HEK293 (cell line): ENCODE data around the gene MED13L.

Experiments used
- MZF1 ChIP-seq: fragments of 450-650 bp; formaldehyde crosslinking; IDR thresholded peaks from 2 replicates; pipeline ENCODE4 v1.5.1; 2017; ENCODE audit warnings: missing biosample characterization, missing genetic modification characterization, borderline replicate concordance
- SETDB1 ChIP-seq: IDR thresholded peaks from one replicate; pipeline ENCODE4 v1.6.1; 2017; ENCODE audit warnings: mild to moderate bottlenecking, low read length, moderate library complexity, mixed read lengths; ENCODE audit not compliant: insufficient read length
- ZBTB8A ChIP-seq: fragments of 450-650 bp; formaldehyde crosslinking; IDR thresholded peaks from 2 replicates; pipeline ENCODE4 v1.5.1; 2016; ENCODE audit warnings: missing biosample characterization, missing genetic modification characterization
- ZNF155 ChIP-seq: fragments of 450-650 bp; formaldehyde crosslinking; IDR thresholded peaks from 2 replicates; pipeline ENCODE4 v1.5.1; 2016; ENCODE audit warnings: missing biosample characterization, missing genetic modification characterization
- ZNF292 ChIP-seq: fragments of 450-650 bp; formaldehyde crosslinking; IDR thresholded peaks from 2 replicates; pipeline ENCODE4 v1.5.1; 2016; ENCODE audit warnings: low read depth, missing biosample characterization, missing genetic modification characterization, borderline replicate concordance
- ZNF707 ChIP-seq: fragments of 450-650 bp; formaldehyde crosslinking; IDR thresholded peaks from 2 replicates; pipeline ENCODE4 v1.5.1; 2016; ENCODE audit warnings: missing biosample characterization, missing genetic modification characterization
- TF ChIP-seq, protein P1 (sequence below): fragments of 450-650 bp; formaldehyde crosslinking; IDR thresholded peaks from 2 replicates; pipeline ENCODE4 v1.5.1; 2016; ENCODE audit warnings: missing biosample characterization, missing genetic modification characterization

DNA sequence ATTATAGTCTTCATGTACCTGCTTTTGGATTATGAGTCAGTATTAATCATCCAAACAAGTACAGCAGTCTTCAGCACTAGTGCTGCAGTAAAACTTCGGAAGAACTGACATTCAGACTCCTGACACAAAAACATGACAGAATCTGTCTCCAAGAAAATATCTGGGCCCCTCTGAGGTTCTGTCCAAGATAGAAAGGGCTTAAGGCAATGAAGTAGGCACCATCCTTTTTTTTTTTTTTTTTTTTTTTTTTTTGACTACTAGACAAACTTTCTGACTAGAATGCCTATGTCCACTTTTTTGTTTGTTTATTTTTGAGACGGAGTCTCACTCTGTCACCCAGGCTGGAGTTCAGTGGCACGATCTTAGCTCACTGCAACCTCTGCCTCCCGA is 112.5 kb downstream of the MED13L start:
- TF ChIP-seq ZBTB8A (tag by site-specific recombination) (no peak), ZNF155 (tag by site-specific recombination) (no peak), ZNF707 (no peak), SETDB1 (no peak), ZNF292 (no peak), MZF1 (tag by site-specific recombination) (no peak)
- TF ChIP-seq, protein P1, sequence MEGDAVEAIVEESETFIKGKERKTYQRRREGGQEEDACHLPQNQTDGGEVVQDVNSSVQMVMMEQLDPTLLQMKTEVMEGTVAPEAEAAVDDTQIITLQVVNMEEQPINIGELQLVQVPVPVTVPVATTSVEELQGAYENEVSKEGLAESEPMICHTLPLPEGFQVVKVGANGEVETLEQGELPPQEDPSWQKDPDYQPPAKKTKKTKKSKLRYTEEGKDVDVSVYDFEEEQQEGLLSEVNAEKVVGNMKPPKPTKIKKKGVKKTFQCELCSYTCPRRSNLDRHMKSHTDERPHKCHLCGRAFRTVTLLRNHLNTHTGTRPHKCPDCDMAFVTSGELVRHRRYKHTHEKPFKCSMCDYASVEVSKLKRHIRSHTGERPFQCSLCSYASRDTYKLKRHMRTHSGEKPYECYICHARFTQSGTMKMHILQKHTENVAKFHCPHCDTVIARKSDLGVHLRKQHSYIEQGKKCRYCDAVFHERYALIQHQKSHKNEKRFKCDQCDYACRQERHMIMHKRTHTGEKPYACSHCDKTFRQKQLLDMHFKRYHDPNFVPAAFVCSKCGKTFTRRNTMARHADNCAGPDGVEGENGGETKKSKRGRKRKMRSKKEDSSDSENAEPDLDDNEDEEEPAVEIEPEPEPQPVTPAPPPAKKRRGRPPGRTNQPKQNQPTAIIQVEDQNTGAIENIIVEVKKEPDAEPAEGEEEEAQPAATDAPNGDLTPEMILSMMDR: no peak
